Pons (tissue), 1 donor: ENCODE measurements around the gene SMIM43.

ENCODE experiments used
- DNase-seq: peaks from one replicate; pipeline ENCODE4 v3.0.0-alpha.2; 2016; ENCODE audit warnings: low spot score

The SMIM43 gene

GRCh38 chr4:121764702-121765367, at the start of gene SMIM43:
Gene SMIM43, minus strand, starts transcription at chr4:121765164. Its CDS starts 59 bp downstream, at chr4:121765105.
- DNase-seq = no peak

- DNase-seq = no peak
Observed at GRCh38 chr4:121814756-121815155, 49.8 kb upstream of the SMIM43 start.

DNA sequence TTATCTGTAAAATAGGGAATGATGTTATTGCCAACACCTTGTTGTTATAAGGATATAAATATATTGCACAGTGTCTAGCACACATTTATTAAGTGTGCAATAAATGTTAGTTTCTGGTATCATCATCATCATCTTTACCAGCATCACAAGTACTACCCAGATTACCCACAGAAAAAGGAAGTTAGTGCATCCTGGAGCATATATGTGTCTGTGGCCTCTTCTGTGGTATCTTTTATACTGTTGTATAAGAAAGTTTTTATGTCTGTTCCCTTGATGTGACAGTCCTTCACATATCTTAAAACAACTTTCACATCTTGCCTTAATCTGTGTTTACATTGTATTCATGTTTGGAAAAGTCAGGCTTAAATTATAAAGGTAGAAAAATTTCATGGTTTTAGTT, 46.2 kb upstream of the SMIM43 start:
- DNase-seq = no peak

GRCh38 chr4:121806411-121806810, 41.4 kb upstream of the SMIM43 start:
- no peak for DNase-seq

- no peak for DNase-seq
Observed at GRCh38 chr4:121801715-121802075, 36.7 kb upstream of the SMIM43 start.

DNA sequence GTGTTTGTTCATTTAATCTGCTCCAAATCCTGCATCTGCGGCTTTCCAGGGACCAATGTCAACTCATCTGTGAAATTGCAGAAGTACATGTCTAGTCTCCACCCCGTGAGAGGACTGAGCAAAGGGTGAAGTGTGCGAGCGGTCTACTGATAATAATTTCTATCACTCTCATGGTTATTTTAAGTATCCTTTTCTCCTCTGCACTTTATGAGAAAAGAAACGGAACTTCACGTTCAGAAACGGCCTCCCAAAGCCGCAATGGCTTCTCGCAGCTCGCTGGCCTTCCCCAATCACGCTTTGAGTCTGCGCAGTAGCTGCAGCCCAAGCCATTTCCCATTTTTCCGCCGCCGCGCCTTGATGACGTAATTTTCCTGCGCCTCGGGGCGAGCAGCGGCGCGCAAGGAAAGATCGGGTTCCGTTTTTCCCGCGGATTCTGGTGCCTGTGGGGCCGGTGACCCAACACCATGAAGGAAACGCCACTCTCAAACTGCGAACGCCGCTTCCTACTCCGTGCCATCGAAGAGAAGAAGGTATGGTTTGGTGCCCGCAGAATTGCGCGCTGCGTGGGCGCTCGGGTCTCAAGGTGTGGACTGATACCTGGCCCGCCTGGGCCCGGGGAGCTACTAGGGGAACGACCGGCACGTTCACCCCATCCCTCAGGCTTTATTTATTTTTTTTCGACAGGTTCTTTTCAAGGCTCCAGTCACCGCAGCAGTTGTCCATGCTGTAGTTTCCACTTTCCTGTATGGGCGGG, 36.2 kb upstream of the SMIM43 start, which contains the start of gene EXOSC9:
TSS of gene EXOSC9 (plus strand) at position 363 of the 754 bp plus-strand sequence. CDS start at position 465, 102 bp downstream.
- peak; percentile 90 for DNase-seq

DNA sequence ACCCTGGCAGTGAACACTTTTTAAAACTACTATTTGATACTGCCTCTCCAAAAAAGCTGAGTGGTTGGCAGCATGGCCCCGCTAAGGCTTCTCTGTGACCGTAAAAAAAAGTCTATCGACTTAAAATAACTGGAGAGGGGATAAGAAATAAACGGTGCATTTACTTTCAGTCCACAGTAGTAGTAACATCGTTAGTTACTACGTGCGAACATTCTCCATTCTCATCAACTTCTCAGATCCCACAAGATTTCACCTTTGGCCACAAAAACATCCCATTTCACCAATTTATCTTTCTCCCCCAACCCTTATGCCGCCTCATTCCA, 35.6 kb upstream of the SMIM43 start:
- DNase-seq = no peak

- DNase-seq = no peak
Observed at GRCh38 chr4:121799867-121800501, 35.0 kb upstream of the SMIM43 start.

DNA sequence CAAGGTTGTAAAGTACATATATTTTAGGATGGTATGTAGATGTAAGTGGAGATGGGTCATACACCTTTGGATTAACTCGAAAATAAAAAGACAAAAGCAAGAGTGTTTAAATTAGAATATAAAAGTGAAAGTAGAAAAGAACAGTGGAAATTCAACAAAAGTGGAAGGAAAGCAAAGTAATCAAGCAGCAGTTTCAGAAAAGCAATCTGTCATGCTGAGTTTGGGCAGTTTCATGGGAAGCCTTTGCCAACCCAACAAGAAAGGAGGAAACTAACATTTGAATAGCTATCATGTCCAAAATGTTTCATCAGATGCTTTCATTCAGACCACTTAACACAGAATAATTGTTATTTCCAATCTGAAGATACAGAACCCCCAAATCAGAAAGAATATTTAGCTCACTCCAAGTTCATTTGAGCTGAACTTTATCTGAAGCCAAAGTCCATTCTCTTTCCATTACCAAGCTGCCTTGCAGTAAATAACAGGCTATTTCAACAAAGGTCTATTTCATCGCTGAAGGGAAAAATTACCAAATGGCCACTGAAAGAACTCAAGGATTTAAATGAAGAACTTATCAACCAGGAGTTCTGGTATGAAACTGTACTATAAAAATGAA, 34.4 kb upstream of the SMIM43 start:
- peak; percentile 7 for DNase-seq

GRCh38 chr4:121796283-121796682, 31.3 kb upstream of the SMIM43 start:
- DNase-seq = no peak

GRCh38 chr4:121794505-121795188, 29.7 kb upstream of the SMIM43 start:
- no peak for DNase-seq

- no peak for DNase-seq
Observed at GRCh38 chr4:121792966-121793365, 28.0 kb upstream of the SMIM43 start.

GRCh38 chr4:121791481-121791880, 26.5 kb upstream of the SMIM43 start:
- no peak for DNase-seq

GRCh38 chr4:121790976-121791375, 26.0 kb upstream of the SMIM43 start:
- DNase-seq = no peak

- DNase-seq = no peak
Observed at GRCh38 chr4:121789960-121790829, 25.2 kb upstream of the SMIM43 start.

DNA sequence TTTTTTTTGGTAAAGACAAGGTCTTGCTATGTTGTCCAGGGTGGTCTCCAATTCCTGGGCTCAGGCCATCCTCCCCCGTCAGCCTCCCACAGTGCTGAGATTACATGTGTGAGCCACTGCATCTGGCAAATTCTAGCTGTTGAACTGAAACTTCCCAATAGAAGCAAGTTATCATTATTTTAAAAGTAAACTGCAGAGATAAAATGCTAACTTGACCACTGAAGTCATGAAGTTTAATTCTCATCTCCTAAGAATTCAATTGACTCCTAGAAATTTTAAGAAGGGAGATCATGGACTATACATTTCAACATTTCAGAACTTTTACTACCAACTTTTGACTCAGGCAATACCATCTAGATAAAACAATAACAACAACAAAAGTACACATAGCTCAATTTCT, 24.5 kb upstream of the SMIM43 start:
- no peak for DNase-seq

GRCh38 chr4:121788896-121789295, 23.9 kb upstream of the SMIM43 start:
- no peak for DNase-seq

GRCh38 chr4:121786221-121786620, 21.3 kb upstream of the SMIM43 start:
- no peak for DNase-seq

- no peak for DNase-seq
Observed at GRCh38 chr4:121785479-121785878, 20.5 kb upstream of the SMIM43 start.

- DNase-seq = no peak
Observed at GRCh38 chr4:121784975-121785374, 20.0 kb upstream of the SMIM43 start.

DNA sequence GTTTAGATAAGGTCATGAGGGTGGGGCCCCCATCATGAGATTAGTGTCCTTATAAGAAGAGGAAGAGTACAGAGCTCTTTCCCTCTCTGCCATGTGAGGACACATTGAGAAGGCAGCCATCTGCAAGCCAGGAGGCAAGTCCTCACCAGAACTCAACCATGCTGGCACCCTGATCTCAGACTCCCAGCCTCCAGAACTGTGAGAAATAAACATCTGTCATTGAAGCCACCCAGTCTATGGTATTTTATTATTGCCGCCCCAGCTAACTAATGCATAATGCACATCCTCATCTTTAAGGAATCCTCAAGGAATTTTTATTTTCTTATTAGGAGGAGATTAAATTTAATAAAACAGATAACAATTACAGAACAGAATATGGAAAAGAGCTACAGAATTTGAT, 19.4 kb upstream of the SMIM43 start:
- no peak for DNase-seq
